Amniotic epithelial cell (primary cell): Measurements from ENCODE around the gene DYNC1LI1.
"Not testable (repeated sequence)": the region's sequence is repeated elsewhere in the genome, so short reads cannot be mapped to it uniquely, and the experiment has no call there.

ENCODE experiments used
- DNase-seq: peaks from one replicate; pipeline ENCODE4 v3.0.0-alpha.2; 2010; ENCODE audit warnings: low read depth

The DYNC1LI1 gene

GRCh38 chr3:32583708-32584107 lies 13.1 kb upstream of the DYNC1LI1 start:
- no peak for DNase-seq

GRCh38 chr3:32578669-32579068 lies 8.0 kb upstream of the DYNC1LI1 start:
- not testable (repeated sequence) for DNase-seq

DNA sequence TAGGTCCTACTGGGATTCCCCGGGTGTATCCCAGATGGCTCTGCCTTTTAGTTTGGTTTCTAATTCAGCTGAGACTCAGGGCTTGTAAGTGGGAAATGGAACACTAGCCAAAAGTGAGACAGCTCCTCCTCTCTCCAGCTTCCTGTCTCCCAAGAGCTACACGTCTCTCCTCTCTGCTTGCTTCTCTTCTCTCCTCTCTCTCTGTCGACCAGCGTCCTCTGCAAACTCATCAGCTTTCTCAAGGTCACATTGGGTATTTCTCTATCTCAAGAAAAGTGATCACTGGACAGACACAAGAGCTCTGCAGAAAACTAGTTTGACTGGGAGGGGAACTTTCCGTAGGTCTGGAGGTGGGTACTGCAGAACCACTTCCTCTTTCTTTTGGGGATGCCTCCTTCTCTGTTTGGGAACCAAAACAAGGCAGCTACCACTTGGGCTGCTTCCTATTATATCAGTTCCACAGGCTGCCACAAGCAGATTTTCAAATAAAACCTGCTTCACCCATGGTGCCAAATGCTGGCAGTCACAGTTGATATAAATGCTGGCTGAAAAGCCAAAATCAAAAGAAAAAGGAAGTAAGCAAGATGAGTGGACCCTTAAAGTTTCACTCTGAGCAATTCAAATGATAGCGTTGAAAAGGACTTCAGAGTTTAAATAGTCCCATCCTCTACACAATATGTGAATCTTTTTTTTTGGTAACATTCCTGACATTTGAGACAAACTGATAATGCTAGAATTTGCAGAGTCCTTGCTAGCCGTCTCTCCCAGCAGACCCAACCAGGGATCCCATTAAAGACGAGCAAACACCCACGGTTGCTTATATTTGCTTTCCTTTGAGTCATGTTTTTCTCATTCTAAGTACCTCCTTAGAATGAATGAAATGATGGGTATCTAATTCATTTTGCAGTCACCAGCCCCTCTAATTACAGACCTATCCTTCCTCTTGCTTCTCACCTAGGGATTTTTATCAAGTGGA lies 7.2 kb upstream of the DYNC1LI1 start:
- no peak for DNase-seq

GRCh38 chr3:32577174-32577573 lies 6.5 kb upstream of the DYNC1LI1 start:
- DNase-seq, result no peak

- peak; percentile 7 for DNase-seq
Observed at GRCh38 chr3:32575451-32576113, 4.9 kb upstream of the DYNC1LI1 start.

- no peak for DNase-seq
Observed at GRCh38 chr3:32571192-32571485, 481 bp upstream of the DYNC1LI1 start.

DNA sequence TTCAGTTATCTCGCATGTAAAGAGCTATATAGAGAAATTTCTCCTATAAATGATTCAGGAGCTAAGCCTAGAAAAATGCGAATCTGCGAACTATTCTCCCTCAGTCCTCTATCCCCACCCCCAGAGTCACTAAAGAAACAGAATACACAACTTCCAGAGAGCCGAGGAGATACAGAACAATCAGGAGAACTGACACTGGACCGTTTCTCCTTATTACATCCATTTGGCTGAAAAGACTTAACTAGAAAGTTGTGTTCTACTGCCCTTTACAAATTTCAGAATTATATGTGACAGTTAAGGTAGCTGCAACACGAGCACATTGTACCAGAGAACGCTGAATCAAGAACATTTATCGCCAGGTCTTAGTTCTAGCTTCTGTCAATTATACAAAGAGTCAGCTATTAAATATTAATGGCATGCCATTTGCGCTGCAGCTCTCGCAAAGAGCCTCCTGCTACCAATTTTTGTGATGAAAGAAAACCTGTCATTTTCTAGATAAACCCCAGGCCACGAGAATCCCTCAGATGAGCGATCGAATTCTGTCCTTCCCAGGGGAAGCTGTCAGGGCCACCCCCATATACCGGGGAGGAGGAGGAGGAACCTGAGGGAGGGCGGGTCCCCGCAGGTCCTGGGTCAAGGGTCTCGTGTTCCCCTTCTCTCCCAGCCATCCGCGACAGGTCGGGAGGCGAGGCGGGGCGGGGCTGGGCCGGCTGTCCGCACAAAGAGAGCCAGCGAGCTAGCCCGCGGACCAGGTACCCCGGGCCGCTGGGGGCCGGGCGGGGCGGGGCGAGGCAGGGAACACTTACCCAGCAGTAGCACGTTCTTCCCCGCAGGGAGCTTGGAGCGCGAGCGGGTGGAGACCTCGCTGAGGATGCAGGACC lies 878 bp downstream of the DYNC1LI1 start:
- DNase-seq, result peak; percentile 49

- DNase-seq, result peak; percentile 18
Observed at GRCh38 chr3:32568953-32569352, 1.7 kb downstream of the DYNC1LI1 start.

GRCh38 chr3:32564195-32564594 lies 6.5 kb downstream of the DYNC1LI1 start:
- no peak for DNase-seq

- DNase-seq, result no peak
Observed at GRCh38 chr3:32562640-32563039, 8.0 kb downstream of the DYNC1LI1 start.

- DNase-seq, result no peak
Observed at GRCh38 chr3:32557640-32558352, 12.9 kb downstream of the DYNC1LI1 start.

DNA sequence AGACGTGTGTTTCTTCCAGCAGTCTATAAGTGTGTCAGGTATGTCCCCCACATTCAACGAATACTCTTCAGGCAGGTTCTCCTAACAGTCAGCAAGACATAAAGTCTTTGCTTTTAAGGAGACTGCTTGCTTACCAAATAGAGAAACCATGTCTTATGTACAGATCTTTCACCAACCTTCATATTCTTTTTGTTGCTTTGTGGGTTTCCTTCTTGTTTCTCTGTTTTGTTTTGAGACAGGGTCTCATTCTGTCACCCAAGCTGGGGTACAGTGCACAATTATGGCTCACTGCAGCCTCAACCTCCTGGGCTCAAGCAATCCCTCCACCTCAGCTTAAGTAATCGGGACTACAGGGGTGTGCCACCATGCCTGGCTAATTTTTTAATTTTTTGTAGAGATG lies 14.3 kb downstream of the DYNC1LI1 start:
- DNase-seq, result no peak

DNA sequence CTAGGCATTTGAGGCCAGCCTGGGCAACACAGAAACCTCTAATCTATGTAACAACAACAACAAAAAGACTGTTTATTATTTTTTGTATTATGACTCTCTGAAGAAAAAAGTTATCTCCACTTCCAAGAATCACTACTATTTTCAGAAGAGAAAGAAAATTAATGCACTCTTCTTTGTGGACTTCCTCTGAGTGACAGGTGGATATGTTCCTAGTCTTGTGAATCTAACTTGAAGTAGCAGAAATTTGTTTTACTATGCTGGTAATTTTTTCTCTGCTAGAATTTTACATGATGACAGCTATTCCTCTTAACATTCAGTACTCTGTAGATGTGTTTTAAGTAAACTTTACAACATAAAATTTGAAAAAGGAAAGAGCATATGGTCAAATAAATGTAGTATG lies 16.7 kb downstream of the DYNC1LI1 start:
- DNase-seq, result no peak

GRCh38 chr3:32553459-32553858 lies 17.2 kb downstream of the DYNC1LI1 start:
- DNase-seq, result no peak

GRCh38 chr3:32552013-32552412 lies 18.6 kb downstream of the DYNC1LI1 start:
- no peak for DNase-seq

- DNase-seq, result no peak
Observed at GRCh38 chr3:32551496-32551895, 19.2 kb downstream of the DYNC1LI1 start.

DNA sequence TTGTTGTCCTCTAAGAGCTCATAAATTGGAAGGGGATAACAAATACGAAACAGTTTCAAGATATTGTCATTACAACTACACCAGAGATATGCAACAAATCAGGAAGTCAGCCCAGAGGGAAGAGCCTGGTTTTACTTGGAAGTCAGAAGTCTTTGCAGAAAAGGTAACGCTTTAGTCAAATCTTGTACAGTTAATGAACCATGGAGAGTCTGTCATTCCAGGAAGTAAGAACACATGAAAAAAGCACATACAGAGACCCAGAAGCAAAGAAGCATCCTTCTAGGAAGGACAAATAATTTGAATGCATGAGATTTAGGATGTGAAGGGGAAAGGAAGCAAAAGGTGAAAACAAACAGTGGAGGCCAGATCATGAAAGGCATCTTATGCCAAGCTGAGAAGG lies 19.6 kb downstream of the DYNC1LI1 start:
- DNase-seq, result no peak

- no peak for DNase-seq
Observed at GRCh38 chr3:32545305-32545704, 25.4 kb downstream of the DYNC1LI1 start.

DNA sequence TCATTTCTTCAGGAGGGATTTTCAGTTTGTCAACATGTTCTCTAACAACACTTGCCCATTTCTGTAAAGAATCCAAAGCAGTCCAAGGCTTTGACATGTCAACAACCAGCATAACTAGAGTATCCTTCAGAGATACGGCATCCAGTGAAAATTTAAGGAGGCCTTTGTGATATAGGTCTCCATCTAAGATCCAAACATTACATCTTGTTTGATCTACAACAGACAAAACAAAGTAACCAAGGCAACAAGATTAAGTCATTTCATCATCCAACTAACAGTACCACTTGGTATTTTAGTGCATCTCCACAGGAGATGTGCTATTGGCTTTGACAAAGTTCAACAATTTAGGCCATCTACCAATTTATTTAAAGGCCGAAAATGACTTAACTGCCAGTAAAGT lies 25.8 kb downstream of the DYNC1LI1 start:
- peak; percentile 17 for DNase-seq

GRCh38 chr3:32542807-32543206 lies 27.9 kb downstream of the DYNC1LI1 start:
- DNase-seq, result peak; percentile 2

- no peak for DNase-seq
Observed at GRCh38 chr3:32540899-32541298, 29.8 kb downstream of the DYNC1LI1 start.

- DNase-seq, result no peak
Observed at GRCh38 chr3:32532434-32532833, 38.2 kb downstream of the DYNC1LI1 start.
